DND-41 (cell line): ENCODE results near the gene TTLL7.
"Not testable (repeated sequence)": the region's sequence is repeated elsewhere in the genome, so short reads cannot be mapped to it uniquely, and the experiment has no call there.

Source experiments
- ATAC-seq: fragments of 200-7000 bp; cut with Tn5 transposase; 3 replicates; pipeline ENCODE4 v1.9.1; 2021; ENCODE audit warnings: low read depth; ENCODE audit not compliant: insufficient read depth
- DNase-seq: peaks from one replicate; pipeline ENCODE4 v3.0.0-alpha.2; 2020
- H2AFZ ChIP-seq: 2 replicates; pipeline ENCODE4 v1.6.0; 2012; ENCODE audit warnings: low read depth, low read length
- H3K27ac ChIP-seq: 2 replicates; pipeline ENCODE4 v1.5.1; 2012; ENCODE audit warnings: low read length, inconsistent platforms
- H3K27me3 ChIP-seq: fragments of 200-600 bp; sonication (generic); 2 replicates; pipeline ENCODE4 v1.6.0; 2012; ENCODE audit warnings: low read length, mild to moderate bottlenecking, inconsistent platforms; ENCODE audit not compliant: insufficient read depth, poor library complexity
- H3K36me3 ChIP-seq: 2 replicates; pipeline ENCODE4 v1.5.1; 2012; ENCODE audit warnings: low read length, inconsistent platforms; ENCODE audit not compliant: insufficient read depth
- H3K4me1 ChIP-seq: 2 replicates; pipeline ENCODE4 v1.5.1; 2012; ENCODE audit warnings: mild to moderate bottlenecking, low read length; ENCODE audit not compliant: insufficient read depth
- H3K4me2 ChIP-seq: 2 replicates; pipeline ENCODE4 v1.6.0; 2012; ENCODE audit warnings: mild to moderate bottlenecking, moderate library complexity, low read length, inconsistent platforms; ENCODE audit not compliant: insufficient read depth
- H3K4me3 ChIP-seq, 2 experiments: fragments of 200-600 bp in 1 of 2; shearing (Covaris generic) in 1 of 2; 2 replicates each; pipeline ENCODE4 v1.5.1; 2012 to 2016; ENCODE audit warnings: inconsistent platforms in 2 of 2, low read length in 2 of 2, mild to moderate bottlenecking in 2 of 2, low read depth in 1 of 2, moderate library complexity in 1 of 2
- H3K79me2 ChIP-seq: 2 replicates; pipeline ENCODE4 v1.6.0; 2012; ENCODE audit warnings: low read length, inconsistent platforms; ENCODE audit not compliant: insufficient read depth
- H3K9ac ChIP-seq: 2 replicates; pipeline ENCODE4 v1.6.0; 2012; ENCODE audit warnings: low read depth, mild to moderate bottlenecking, inconsistent platforms, low read length, moderate library complexity
- H3K9me3 ChIP-seq: 2 replicates; pipeline ENCODE4 v1.5.1; 2012; ENCODE audit warnings: low read length, moderate library complexity, mild to moderate bottlenecking, inconsistent platforms; ENCODE audit not compliant: insufficient read depth, severe bottlenecking
- H4K20me1 ChIP-seq: 2 replicates; pipeline ENCODE4 v1.6.0; 2012; ENCODE audit warnings: low read length; ENCODE audit not compliant: insufficient read depth
- EZH2 ChIP-seq: IDR thresholded peaks from 3 replicates; pipeline ENCODE4 v1.6.1; 2012; ENCODE audit warnings: borderline replicate concordance, low read depth, mild to moderate bottlenecking, moderate library complexity, low read length, inconsistent platforms; ENCODE audit not compliant: severe bottlenecking
- TF ChIP-seq, protein P1 (sequence below): IDR thresholded peaks from 2 replicates; pipeline ENCODE4 v1.5.1; 2012; ENCODE audit warnings: borderline replicate concordance, low read length, moderate library complexity, mild to moderate bottlenecking; ENCODE audit not compliant: poor library complexity, severe bottlenecking; ENCODE audit errors: extremely low read depth

Gene TTLL7

DNA sequence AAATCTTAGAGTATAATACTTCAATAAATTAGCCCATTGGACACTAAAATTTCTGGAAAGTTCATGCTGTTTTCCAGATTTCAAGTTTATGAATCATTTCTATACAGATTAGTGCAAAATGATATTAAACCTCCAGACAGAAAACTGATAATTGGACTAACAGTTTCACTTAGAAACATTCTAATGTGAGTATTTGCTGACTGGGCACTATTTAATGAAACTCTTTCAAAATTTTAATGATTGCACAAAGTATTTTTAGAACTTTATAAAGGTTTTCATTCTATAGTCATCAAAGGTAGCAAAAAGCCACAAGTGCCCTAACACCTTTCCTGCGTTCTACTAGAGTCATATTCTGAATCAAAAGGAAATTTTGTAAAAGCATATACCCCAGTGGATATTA is 81.0 kb downstream of the TTLL7 start:
- Histone ChIP-seq H3K79me2 (no peaks in the 10 kb centered on the region), H3K4me1 (no peaks in the 10 kb centered on the region), H3K9me3 (no peaks in the 10 kb centered on the region), H3K36me3 (no peaks in the 10 kb centered on the region), H4K20me1 (no peaks in the 10 kb centered on the region), H3K4me2 (no peak overlapping the region), H3K9ac (no peak overlapping the region), H2AFZ (no peak overlapping the region), H3K4me3 (no peak overlapping the region), H3K27ac (no peak overlapping the region), H3K27me3 (no peaks in the 10 kb centered on the region)
- DNase-seq = no peak
- TF ChIP-seq, protein P1, sequence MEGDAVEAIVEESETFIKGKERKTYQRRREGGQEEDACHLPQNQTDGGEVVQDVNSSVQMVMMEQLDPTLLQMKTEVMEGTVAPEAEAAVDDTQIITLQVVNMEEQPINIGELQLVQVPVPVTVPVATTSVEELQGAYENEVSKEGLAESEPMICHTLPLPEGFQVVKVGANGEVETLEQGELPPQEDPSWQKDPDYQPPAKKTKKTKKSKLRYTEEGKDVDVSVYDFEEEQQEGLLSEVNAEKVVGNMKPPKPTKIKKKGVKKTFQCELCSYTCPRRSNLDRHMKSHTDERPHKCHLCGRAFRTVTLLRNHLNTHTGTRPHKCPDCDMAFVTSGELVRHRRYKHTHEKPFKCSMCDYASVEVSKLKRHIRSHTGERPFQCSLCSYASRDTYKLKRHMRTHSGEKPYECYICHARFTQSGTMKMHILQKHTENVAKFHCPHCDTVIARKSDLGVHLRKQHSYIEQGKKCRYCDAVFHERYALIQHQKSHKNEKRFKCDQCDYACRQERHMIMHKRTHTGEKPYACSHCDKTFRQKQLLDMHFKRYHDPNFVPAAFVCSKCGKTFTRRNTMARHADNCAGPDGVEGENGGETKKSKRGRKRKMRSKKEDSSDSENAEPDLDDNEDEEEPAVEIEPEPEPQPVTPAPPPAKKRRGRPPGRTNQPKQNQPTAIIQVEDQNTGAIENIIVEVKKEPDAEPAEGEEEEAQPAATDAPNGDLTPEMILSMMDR = no peak
- TF ChIP-seq EZH2 = no peak
- no peak for ATAC-seq

DNA sequence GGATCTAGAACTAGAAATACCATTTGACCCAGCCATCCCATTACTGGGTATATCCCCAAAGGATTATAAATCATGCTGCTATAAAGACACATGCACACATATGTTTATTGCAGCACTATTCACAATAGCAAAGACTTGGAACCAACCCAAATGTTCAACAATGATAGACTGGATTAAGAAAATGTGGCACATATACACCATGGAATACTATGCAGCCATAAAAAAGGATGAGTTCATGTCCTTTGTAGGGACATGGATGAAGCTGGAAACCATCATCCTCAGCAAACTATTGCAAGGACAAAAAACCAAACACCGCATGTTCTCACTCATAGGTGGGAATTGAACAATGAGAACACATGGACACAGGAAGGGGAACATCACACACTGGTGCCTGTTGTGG is 82.8 kb downstream of the TTLL7 start:
- H3K27me3 ChIP-seq, ATAC-seq, H3K36me3 ChIP-seq, H3K4me1 ChIP-seq, DNase-seq, H3K79me2 ChIP-seq, H4K20me1 ChIP-seq, H2AFZ ChIP-seq, H3K4me3 ChIP-seq, H3K27ac ChIP-seq, H3K9ac ChIP-seq, H3K9me3 ChIP-seq, H3K4me2 ChIP-seq: not testable (repeated sequence)

DNA sequence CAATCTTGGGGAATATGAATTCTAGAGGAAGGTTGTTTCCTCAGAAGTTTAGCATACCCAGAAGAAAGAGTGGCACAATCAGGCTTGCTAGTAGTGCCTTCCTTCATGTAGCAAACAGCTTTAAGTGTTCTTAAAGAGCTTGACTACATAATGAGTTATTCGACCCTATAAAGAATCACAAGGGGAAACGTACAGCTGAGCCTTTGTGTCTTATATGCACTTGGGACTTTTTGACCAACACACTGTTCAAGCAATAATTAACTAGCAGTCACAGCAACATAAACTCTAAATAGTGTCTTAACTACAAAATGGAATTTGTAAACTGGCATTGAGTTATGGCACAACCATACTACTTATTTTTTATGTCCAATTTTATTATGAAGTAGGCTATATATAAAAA is 86.1 kb downstream of the TTLL7 start:
- H4K20me1 ChIP-seq = no peaks in the 10 kb centered on the region
- no peak overlapping the region for H3K27ac ChIP-seq
- TF ChIP-seq EZH2 = no peak
- TF ChIP-seq, protein P1 = no peak
- DNase-seq = no peak
- no peak overlapping the region for H2AFZ ChIP-seq
- no peak overlapping the region for H3K4me2 ChIP-seq
- H3K79me2 ChIP-seq = no peaks in the 10 kb centered on the region
- no peaks in the 10 kb centered on the region for H3K9me3 ChIP-seq
- no peak overlapping the region for H3K4me3 ChIP-seq
- H3K36me3 ChIP-seq = no peaks in the 10 kb centered on the region
- no peak overlapping the region for H3K9ac ChIP-seq
- peaks cover 3% of the 10 kb centered on the region for H3K27me3 ChIP-seq
- no peak for ATAC-seq
- no peaks in the 10 kb centered on the region for H3K4me1 ChIP-seq

DNA sequence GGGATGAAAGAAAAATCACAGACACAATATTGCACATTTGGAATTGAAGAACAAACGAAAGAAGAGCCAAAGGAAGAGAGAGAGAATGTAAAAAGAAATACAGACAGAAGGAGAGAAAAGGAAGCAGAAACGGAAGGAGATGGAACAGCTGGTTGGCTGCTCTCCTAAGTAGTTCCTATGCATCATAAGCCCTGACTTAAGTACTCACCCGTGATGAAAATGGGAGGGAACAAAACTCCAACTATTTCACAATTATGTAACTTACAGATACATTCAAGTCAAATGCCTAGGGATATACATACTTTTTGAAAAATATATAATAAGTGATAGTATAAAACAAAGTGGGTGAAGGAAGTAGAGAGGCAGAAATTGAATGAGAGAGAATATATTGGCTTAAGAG is 88.5 kb downstream of the TTLL7 start:
- Histone ChIP-seq H3K36me3 (no peaks in the 10 kb centered on the region), H3K4me1 (no peaks in the 10 kb centered on the region), H3K79me2 (no peaks in the 10 kb centered on the region), H3K9ac (no peak overlapping the region), H3K27ac (no peak overlapping the region), H2AFZ (no peak overlapping the region), H4K20me1 (no peaks in the 10 kb centered on the region), H3K4me3 (no peak overlapping the region), H3K27me3 (peaks cover 7% of the 10 kb centered on the region), H3K9me3 (no peaks in the 10 kb centered on the region), H3K4me2 (no peak overlapping the region)
- TF ChIP-seq, protein P1 = no peak
- TF ChIP-seq EZH2 = no peak
- DNase-seq = no peak
- ATAC-seq = no peak
